ENCODE results near the gene TPCN1. TPM values are rescaled to one million over a fixed set of nuclear protein-coding genes. Genes with fewer than 3 reads are reported as not detected.

Gene TPCN1
- total RNA-seq, 3 donors from 2014 or later = 46.9 to 71.7 (median 59.5) TPM

GRCh38 chr12:113248842-113249435 is 27.7 kb downstream of the TPCN1 start:
- DNase-seq (ENCODE audit: low spot score in 2 of 2) = no peak
- Histone ChIP-seq H3K4me1 (peaks cover 8 to 38% of the 10 kb centered on the region in 2 donors), H3K9me3 (peaks cover 0 to 8% of the 10 kb centered on the region in 2 donors), H3K36me3 (no peaks in the 10 kb centered on the region), H3K4me3 (no peak overlapping the region), H3K27ac (peak overlapping the region; percentile 93 to 94), H3K27me3 (no peaks in the 10 kb centered on the region)
- intact Hi-C loops (cut with DNase I; ENCODE audit: low total_unique reads) = no loop called here
- no peak for TF ChIP-seq POLR2A (IDR thresholded peaks at IDR 0.05)
- TF ChIP-seq CTCF (IDR thresholded peaks at IDR 0.05) = no peak
- TF ChIP-seq POLR2AphosphoS5 (IDR thresholded peaks at IDR 0.05) = no peak

- Histone ChIP-seq H3K4me3 (no peak overlapping the region), H3K9me3 (peaks cover 0 to 9% of the 10 kb centered on the region in 2 donors), H3K27me3 (no peaks in the 10 kb centered on the region), H3K36me3 (no peaks in the 10 kb centered on the region), H3K4me1 (peaks cover 8 to 32% of the 10 kb centered on the region in 2 donors), H3K27ac (peak overlapping the region; percentile 29 to 93)
- intact Hi-C loops (cut with DNase I; ENCODE audit: low total_unique reads) = no loop called here
- DNase-seq (ENCODE audit: low spot score in 2 of 2) = no peak
- TF ChIP-seq CTCF (IDR thresholded peaks at IDR 0.05) = no peak
- TF ChIP-seq POLR2A (IDR thresholded peaks at IDR 0.05) = no peak
- TF ChIP-seq POLR2AphosphoS5 (IDR thresholded peaks at IDR 0.05) = no peak
These were observed 28.3 kb downstream of the TPCN1 start for GRCh38 chr12:113249546-113249945.

GRCh38 chr12:113250045-113250444 is 28.8 kb downstream of the TPCN1 start:
- H3K4me1 ChIP-seq = peaks cover 8 to 28% of the 10 kb centered on the region in 2 donors
- DNase-seq (ENCODE audit: low spot score in 2 of 2) = no peak
- intact Hi-C loops (cut with DNase I; ENCODE audit: low total_unique reads) = no loop called here
- TF ChIP-seq POLR2AphosphoS5 (IDR thresholded peaks at IDR 0.05) (no peak), POLR2A (IDR thresholded peaks at IDR 0.05) (no peak), CTCF (IDR thresholded peaks at IDR 0.05) (no peak)
- H3K9me3 ChIP-seq = peaks cover 0 to 9% of the 10 kb centered on the region in 2 donors
- no peak overlapping the region for H3K4me3 ChIP-seq
- peak overlapping the region in 1 of 2 donors; percentile 29 for H3K27ac ChIP-seq
- no peaks in the 10 kb centered on the region for H3K27me3 ChIP-seq
- no peaks in the 10 kb centered on the region for H3K36me3 ChIP-seq

GRCh38 chr12:113251404-113252070 is 30.3 kb downstream of the TPCN1 start:
- H3K36me3 ChIP-seq = no peaks in the 10 kb centered on the region
- no peak overlapping the region for H3K4me3 ChIP-seq
- TF ChIP-seq POLR2A (IDR thresholded peaks at IDR 0.05) (no peak), POLR2AphosphoS5 (IDR thresholded peaks at IDR 0.05) (no peak), CTCF (IDR thresholded peaks at IDR 0.05) (no peak)

GRCh38 chr12:113252494-113252893 is 31.2 kb downstream of the TPCN1 start:
- peaks cover 0 to 8% of the 10 kb centered on the region in 2 donors for H3K4me1 ChIP-seq
- no peak for TF ChIP-seq POLR2AphosphoS5 (IDR thresholded peaks at IDR 0.05)
- TF ChIP-seq POLR2A (IDR thresholded peaks at IDR 0.05) = no peak
- no peak for TF ChIP-seq CTCF (IDR thresholded peaks at IDR 0.05)
- no peak overlapping the region for H3K4me3 ChIP-seq
- no peak for DNase-seq (ENCODE audit: low spot score in 2 of 2)
- peak overlapping the region; percentile 19 to 40 for H3K27ac ChIP-seq
- intact Hi-C loops (cut with DNase I; ENCODE audit: low total_unique reads) = no loop called here
- H3K36me3 ChIP-seq = no peaks in the 10 kb centered on the region
- no peaks in the 10 kb centered on the region for H3K27me3 ChIP-seq
- H3K9me3 ChIP-seq = peaks cover 0 to 9% of the 10 kb centered on the region in 2 donors

More at GRCh38 chr12:113251404-113252070, 30.3 kb downstream of the TPCN1 start:
- no peaks in the 10 kb centered on the region for H3K27me3 ChIP-seq
- peaks cover 0 to 9% of the 10 kb centered on the region in 2 donors for H3K9me3 ChIP-seq
- H3K27ac ChIP-seq = peak overlapping the region in 1 of 2 donors; percentile 40
- intact Hi-C loops (cut with DNase I; ENCODE audit: low total_unique reads) = no loop called here
- no peak for DNase-seq (ENCODE audit: low spot score in 2 of 2)
- peaks cover 8 to 18% of the 10 kb centered on the region in 2 donors for H3K4me1 ChIP-seq

Data from breast epithelium (tissue), 4 donors.